ENCODE data around the gene CHP2.
"Not testable (repeated sequence)": the region's sequence is repeated elsewhere in the genome, so short reads cannot be mapped to it uniquely, and the experiment has no call there.

CHP2 gene

DNA sequence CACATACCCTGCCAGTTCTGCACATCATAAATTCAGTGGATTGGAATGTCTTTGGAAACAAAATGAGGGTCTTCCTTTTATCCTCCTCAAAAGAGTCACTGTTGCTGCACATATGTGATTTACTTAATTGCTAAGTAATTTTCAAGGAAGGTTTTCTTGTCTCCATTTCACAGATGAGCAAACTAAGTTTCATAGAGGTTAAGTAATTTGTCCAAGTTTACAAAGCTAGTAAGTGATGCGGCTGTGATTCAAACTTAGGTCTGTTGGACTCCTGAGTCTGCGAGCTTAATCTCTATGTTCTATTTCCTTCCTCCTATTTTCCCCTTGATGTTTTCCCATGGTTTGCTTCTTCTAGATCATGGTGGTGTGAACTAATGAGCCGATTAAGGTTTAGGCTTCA is 28.1 kb upstream of the CHP2 start:
- no peak for DNase-seq (ENCODE audit: insufficient read length)
- TF ChIP-seq TAF1 (IDR thresholded peaks at IDR 0.05; ENCODE audit: borderline replicate concordance, low read depth, low read length), result no peak
- no peak for TF ChIP-seq POLR2AphosphoS5 (IDR thresholded peaks at IDR 0.05; ENCODE audit: low read depth, low read length)
- TF ChIP-seq POLR2A (IDR thresholded peaks at IDR 0.05; ENCODE audit: low read depth, low read length), result no peak
- no peak for FAIRE-seq

DNA sequence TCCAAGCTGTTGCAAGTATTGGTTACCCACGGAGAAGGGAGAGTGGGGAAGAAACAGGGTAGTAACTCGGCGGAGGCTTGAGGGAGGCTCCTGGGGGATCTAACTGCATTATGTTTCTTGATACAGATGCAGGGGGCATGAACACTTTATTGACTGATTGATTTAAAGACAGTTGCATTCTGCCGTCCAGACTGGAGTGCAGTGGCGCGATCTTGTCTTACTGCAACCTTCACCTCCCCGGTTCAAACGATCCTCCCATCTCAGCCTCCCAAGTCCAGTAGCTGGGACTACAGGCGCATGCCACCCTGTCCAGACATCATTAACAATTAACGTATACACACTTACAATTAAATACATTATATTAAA is 26.7 kb upstream of the CHP2 start:
- FAIRE-seq (no peak), DNase-seq (ENCODE audit: insufficient read length) (no peak)
- TF ChIP-seq POLR2A (IDR thresholded peaks at IDR 0.05; ENCODE audit: low read depth, low read length) (no peak), POLR2AphosphoS5 (IDR thresholded peaks at IDR 0.05; ENCODE audit: low read depth, low read length) (no peak), TAF1 (IDR thresholded peaks at IDR 0.05; ENCODE audit: borderline replicate concordance, low read depth, low read length) (no peak)

GRCh38 chr16:23729503-23730424 is 25.1 kb upstream of the CHP2 start:
- FAIRE-seq (no peak), DNase-seq (ENCODE audit: insufficient read length) (no peak)
- TF ChIP-seq POLR2A (IDR thresholded peaks at IDR 0.05; ENCODE audit: low read depth, low read length), result no peak
- no peak for TF ChIP-seq TAF1 (IDR thresholded peaks at IDR 0.05; ENCODE audit: borderline replicate concordance, low read depth, low read length)
- no peak for TF ChIP-seq POLR2AphosphoS5 (IDR thresholded peaks at IDR 0.05; ENCODE audit: low read depth, low read length)

- TF ChIP-seq TAF1 (IDR thresholded peaks at IDR 0.05; ENCODE audit: borderline replicate concordance, low read depth, low read length) (no peak), POLR2A (IDR thresholded peaks at IDR 0.05; ENCODE audit: low read depth, low read length) (no peak), POLR2AphosphoS5 (IDR thresholded peaks at IDR 0.05; ENCODE audit: low read depth, low read length) (no peak)
- FAIRE-seq, result no peak
- DNase-seq (ENCODE audit: insufficient read length), result no peak
Observed at GRCh38 chr16:23734176-23734893, 20.5 kb upstream of the CHP2 start.

DNA sequence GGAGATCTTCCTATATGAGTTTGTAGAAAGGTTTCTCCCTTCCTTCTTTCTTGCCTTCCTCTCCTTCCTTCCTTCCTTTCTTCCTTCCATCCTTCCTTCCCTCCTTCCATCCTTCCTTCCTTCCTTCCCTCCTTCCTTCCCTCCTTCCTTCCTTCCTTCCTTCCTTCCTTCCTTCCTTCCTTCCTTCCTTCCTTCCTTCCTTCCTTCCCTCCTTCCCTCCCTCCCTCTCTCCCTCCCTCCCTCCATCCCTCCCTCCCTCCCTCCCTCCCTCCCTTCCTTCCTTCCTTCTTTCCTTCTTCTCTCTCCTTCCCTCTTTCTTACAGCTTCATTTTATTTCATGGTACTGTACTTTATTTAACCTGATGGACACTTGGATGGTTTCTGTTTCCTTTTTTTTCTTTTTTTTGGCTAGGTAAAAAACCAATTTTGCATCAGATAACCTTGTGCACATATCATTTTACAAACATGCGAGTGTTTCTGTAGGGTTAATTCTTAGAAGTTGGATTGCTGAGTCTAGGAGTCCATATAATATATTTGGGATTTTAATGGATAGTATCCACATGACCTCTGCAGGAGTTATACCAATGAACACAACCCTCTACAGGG is 17.3 kb upstream of the CHP2 start:
- not testable (repeated sequence) for FAIRE-seq; DNase-seq (ENCODE audit: insufficient read length)

GRCh38 chr16:23739516-23739915 is 15.3 kb upstream of the CHP2 start:
- FAIRE-seq (no peak), DNase-seq (ENCODE audit: insufficient read length) (no peak)
- TF ChIP-seq POLR2AphosphoS5 (IDR thresholded peaks at IDR 0.05; ENCODE audit: low read depth, low read length) (no peak), TAF1 (IDR thresholded peaks at IDR 0.05; ENCODE audit: borderline replicate concordance, low read depth, low read length) (no peak), POLR2A (IDR thresholded peaks at IDR 0.05; ENCODE audit: low read depth, low read length) (no peak)

DNA sequence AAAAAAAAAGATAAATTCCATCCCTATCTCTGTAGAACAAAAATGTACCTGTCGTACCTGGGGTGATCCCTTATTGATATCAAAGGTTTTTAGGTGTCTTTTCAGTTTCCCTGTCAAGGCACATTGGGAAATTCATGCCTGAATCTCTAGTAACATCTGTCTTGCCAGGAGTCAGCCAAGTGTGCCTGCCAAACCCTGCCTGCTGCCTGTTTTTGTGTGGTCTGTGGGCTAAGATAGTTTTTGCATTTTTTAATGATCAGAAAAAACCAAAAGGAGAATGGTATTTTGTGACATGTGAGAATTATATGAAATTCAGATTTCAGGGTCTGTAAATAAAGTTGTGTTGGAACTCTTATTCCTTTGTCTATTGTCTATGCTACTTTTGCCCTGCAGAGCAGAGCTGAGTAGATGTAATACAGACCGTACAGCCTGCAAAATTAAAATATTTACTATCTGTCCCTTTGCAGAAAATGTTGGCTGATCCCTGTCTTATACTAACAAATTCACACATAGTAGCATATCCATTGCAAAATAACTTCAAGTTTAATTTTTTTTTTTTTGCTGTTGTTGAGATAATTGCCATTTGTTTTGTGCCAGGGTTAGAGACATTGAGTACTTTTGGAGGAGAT is 13.0 kb upstream of the CHP2 start:
- no peak for TF ChIP-seq POLR2AphosphoS5 (IDR thresholded peaks at IDR 0.05; ENCODE audit: low read depth, low read length)
- TF ChIP-seq TAF1 (IDR thresholded peaks at IDR 0.05; ENCODE audit: borderline replicate concordance, low read depth, low read length), result no peak
- DNase-seq (ENCODE audit: insufficient read length), result no peak
- no peak for FAIRE-seq

- TF ChIP-seq POLR2A (IDR thresholded peaks at IDR 0.05; ENCODE audit: low read depth, low read length) (no peak), POLR2AphosphoS5 (IDR thresholded peaks at IDR 0.05; ENCODE audit: low read depth, low read length) (no peak)
- FAIRE-seq, result no peak
- no peak for DNase-seq (ENCODE audit: insufficient read length)
Observed at GRCh38 chr16:23742766-23743165, 12.1 kb upstream of the CHP2 start.

- DNase-seq (ENCODE audit: insufficient read length) (no peak), FAIRE-seq (no peak)
- TF ChIP-seq TAF1 (IDR thresholded peaks at IDR 0.05; ENCODE audit: borderline replicate concordance, low read depth, low read length) (no peak), POLR2A (IDR thresholded peaks at IDR 0.05; ENCODE audit: low read depth, low read length) (no peak), POLR2AphosphoS5 (IDR thresholded peaks at IDR 0.05; ENCODE audit: low read depth, low read length) (no peak)
Observed at GRCh38 chr16:23745263-23745662, 9.6 kb upstream of the CHP2 start.

DNA sequence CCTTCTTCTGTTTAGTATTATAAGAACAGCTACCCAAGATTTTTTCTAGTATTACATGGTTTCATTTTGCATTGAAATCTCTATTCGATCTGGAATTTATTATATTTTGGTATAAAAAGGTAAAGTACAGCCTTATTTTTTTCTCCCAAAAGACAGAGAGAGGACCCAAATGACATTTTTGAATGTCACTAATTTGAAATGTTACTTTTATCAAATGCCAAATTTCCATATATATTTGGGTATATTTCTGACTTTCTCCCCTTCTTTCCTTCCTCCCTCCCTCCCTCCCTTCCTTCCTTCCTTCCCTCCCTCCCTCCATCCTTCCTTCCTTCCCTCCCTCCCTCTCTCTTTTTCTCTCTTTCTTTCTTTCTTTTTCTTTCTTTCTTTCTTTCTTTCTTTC is 6.2 kb upstream of the CHP2 start:
- DNase-seq (ENCODE audit: insufficient read length) (no peak), FAIRE-seq (no peak)
- TF ChIP-seq POLR2AphosphoS5 (IDR thresholded peaks at IDR 0.05; ENCODE audit: low read depth, low read length), result no peak
- TF ChIP-seq TAF1 (IDR thresholded peaks at IDR 0.05; ENCODE audit: borderline replicate concordance, low read depth, low read length), result no peak
- no peak for TF ChIP-seq POLR2A (IDR thresholded peaks at IDR 0.05; ENCODE audit: low read depth, low read length)

GRCh38 chr16:23751053-23751452 is 3.8 kb upstream of the CHP2 start:
- not testable (repeated sequence) for DNase-seq (ENCODE audit: insufficient read length); FAIRE-seq

Measured in GM12892 (cell line).